ENCODE data around the gene MMP8.
"Not testable (repeated sequence)": the region's sequence is repeated elsewhere in the genome, so short reads cannot be mapped to it uniquely, and the experiment has no call there.

Gene MMP8

GRCh38 chr11:102724904-102725500, at the start of gene MMP8:
MMP8 (minus strand) TSS chr11:102724954; CDS start chr11:102724855, 99 bp downstream.
- DNase-seq (ENCODE audit: low read depth) = no peak

- no peak for DNase-seq (ENCODE audit: low read depth)
Measured at GRCh38 chr11:102773386-102773785, 48.6 kb upstream of the MMP8 start.

- no peak for DNase-seq (ENCODE audit: low read depth)
Measured at GRCh38 chr11:102771351-102771750, 46.6 kb upstream of the MMP8 start.

GRCh38 chr11:102770191-102770590, 45.4 kb upstream of the MMP8 start:
- DNase-seq (ENCODE audit: low read depth) = no peak

GRCh38 chr11:102767800-102768199, 43.0 kb upstream of the MMP8 start:
- no peak for DNase-seq (ENCODE audit: low read depth)

GRCh38 chr11:102763440-102763839, 38.7 kb upstream of the MMP8 start:
- DNase-seq (ENCODE audit: low read depth) = no peak

GRCh38 chr11:102762361-102762767, 37.6 kb upstream of the MMP8 start:
- DNase-seq (ENCODE audit: low read depth) = no peak

- no peak for DNase-seq (ENCODE audit: low read depth)
Measured at GRCh38 chr11:102761646-102762238, 37.0 kb upstream of the MMP8 start.

- DNase-seq (ENCODE audit: low read depth) = no peak
Measured at GRCh38 chr11:102760344-102761035, 35.7 kb upstream of the MMP8 start.

- DNase-seq (ENCODE audit: low read depth) = no peak
Measured at GRCh38 chr11:102757823-102758549, 33.2 kb upstream of the MMP8 start.

GRCh38 chr11:102753267-102753666, 28.5 kb upstream of the MMP8 start:
- DNase-seq (ENCODE audit: low read depth) = no peak

- DNase-seq (ENCODE audit: low read depth) = no peak
Measured at GRCh38 chr11:102751673-102752072, 26.9 kb upstream of the MMP8 start.

GRCh38 chr11:102749101-102749722, 24.5 kb upstream of the MMP8 start:
- no peak for DNase-seq (ENCODE audit: low read depth)

GRCh38 chr11:102746746-102747578, 22.2 kb upstream of the MMP8 start:
- DNase-seq (ENCODE audit: low read depth) = not testable (repeated sequence)

- no peak for DNase-seq (ENCODE audit: low read depth)
Measured at GRCh38 chr11:102734650-102735049, 9.9 kb upstream of the MMP8 start.

- DNase-seq (ENCODE audit: low read depth) = no peak
Measured at GRCh38 chr11:102733232-102733875, 8.6 kb upstream of the MMP8 start.

- DNase-seq (ENCODE audit: low read depth) = not testable (repeated sequence)
Measured at GRCh38 chr11:102730944-102731343, 6.2 kb upstream of the MMP8 start.

GRCh38 chr11:102729849-102730815, 5.4 kb upstream of the MMP8 start:
- no peak for DNase-seq (ENCODE audit: low read depth)

GRCh38 chr11:102727890-102728289, 3.1 kb upstream of the MMP8 start:
- DNase-seq (ENCODE audit: low read depth) = no peak

- no peak for DNase-seq (ENCODE audit: low read depth)
Measured at GRCh38 chr11:102722821-102723220, 1.9 kb downstream of the MMP8 start.
